ENCODE results near the gene S100A16.
"Not testable (repeated sequence)": the region's sequence is repeated elsewhere in the genome, so short reads cannot be mapped to it uniquely, and the experiment has no call there.

Gene S100A16

GRCh38 chr1:153614189-153614900 is 1.4 kb upstream of the S100A16 start:
- no peak for DNase-seq

- no peak for DNase-seq
These were observed 469 bp upstream of the S100A16 start for GRCh38 chr1:153613406-153613805.

DNA sequence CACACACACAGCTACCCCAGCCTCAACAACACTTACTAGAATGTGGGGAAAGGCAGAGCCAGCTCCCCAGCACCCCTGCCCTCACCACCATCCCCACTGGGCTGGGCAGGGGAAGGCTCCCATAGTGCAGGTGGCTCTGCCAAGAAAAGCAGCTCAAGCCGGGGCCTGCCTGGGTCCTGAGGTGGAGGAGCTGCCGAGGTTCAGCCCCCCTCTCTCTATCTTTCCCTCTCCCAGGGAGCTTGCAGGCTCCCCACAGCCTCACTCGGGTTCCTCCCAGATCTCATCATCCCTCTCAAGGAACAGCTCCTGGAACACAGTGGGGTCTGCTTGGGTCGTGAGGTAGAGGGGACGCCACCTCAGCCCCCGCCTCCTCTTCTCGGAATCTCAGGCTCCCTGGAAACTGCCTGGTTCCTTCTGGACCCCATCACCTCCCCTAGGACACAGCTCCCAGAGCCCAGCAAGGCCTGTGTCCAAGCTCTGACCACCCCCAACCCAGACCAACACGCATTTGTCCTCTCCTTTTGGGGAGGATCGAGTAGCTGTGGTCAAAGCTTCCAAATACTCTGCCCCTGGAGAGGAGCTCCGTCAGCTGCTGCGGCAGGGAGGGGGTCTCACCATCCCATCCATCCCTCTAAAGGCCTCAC is 704 bp downstream of the S100A16 start:
- DNase-seq: no peak

- DNase-seq: no peak
These were observed 1.6 kb downstream of the S100A16 start for GRCh38 chr1:153611356-153611755.

GRCh38 chr1:153610811-153611301 is 2.1 kb downstream of the S100A16 start:
- no peak for DNase-seq

GRCh38 chr1:153610334-153610733 is 2.6 kb downstream of the S100A16 start:
- no peak for DNase-seq

- DNase-seq: no peak
These were observed 3.4 kb downstream of the S100A16 start for GRCh38 chr1:153609585-153609907.

DNA sequence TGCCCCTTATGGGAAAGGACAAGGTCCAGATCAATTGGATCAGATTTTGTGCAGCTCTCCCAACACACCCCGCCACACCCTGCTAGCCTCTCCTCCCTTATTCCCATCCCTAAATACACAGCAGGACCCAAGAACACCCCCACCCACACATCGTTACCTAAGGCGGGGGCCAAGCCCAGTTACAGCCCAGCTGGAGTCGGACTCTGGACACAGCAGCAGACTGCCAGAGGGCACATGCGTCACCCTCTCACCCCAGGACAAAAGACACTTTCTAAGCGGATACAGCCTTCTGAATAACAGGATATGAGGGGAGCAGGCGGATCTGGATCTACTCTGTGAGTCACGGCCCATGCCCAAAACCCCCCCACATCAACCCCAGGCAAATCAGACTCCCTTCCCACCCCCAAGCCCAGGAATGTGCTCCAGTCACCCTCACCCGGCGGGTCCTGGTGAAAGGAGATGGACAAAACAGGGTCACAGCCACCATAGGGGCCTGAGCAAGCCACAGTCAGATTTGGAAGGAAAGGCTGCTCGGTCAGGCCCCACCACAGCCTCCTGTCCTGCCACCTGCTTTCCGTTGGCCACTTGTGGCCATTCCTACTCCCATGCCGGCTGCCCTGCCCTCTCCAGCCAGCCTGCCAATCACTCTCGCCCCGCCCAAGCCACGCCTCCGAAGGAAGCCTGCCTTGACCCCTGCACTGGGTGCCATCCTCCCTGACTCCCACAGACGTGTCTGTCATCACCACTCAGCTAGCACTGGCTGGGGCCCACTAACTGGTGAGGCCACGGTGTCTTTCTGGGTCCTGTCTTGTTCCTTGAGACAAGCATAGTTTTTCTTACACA is 4.0 kb downstream of the S100A16 start:
- no peak for DNase-seq

DNA sequence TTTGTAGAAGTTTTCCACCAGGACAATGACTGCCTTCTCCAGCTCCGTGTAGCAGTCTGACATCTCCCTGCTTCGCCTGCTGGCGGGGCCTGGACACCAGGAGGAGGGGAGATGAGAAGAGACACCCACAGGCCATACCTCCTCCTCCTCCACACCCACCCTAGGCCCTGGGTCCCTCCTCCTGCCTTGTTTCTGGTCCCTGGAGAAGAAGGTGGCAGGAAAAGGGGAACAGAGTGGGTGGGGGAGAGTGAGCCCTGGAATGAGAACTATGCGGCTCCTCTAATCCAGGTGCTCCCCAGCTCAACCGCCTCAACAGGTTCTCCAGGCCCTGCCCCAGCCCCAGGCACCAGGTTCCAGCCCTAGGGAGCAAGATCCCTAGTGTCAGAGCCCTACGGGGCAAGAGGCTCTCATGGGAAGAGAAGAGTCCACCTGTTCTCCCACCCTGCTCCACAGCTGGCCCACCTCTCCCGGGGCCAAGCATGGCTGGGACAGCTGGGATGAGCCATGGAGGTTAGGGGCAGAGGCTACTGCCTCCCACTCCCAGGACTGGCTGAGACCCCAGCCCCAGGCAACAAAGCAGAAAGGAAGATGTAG is 4.8 kb downstream of the S100A16 start:
- no peak for DNase-seq

- DNase-seq: no peak
These were observed 5.6 kb downstream of the S100A16 start for GRCh38 chr1:153607381-153607780.

- DNase-seq: no peak
These were observed 6.7 kb downstream of the S100A16 start for GRCh38 chr1:153606194-153606593.

GRCh38 chr1:153602749-153603148 is 10.2 kb downstream of the S100A16 start:
- DNase-seq: no peak

GRCh38 chr1:153599847-153600246 is 13.1 kb downstream of the S100A16 start:
- no peak for DNase-seq

GRCh38 chr1:153598309-153599172 is 14.4 kb downstream of the S100A16 start:
- DNase-seq: peak; percentile 83

DNA sequence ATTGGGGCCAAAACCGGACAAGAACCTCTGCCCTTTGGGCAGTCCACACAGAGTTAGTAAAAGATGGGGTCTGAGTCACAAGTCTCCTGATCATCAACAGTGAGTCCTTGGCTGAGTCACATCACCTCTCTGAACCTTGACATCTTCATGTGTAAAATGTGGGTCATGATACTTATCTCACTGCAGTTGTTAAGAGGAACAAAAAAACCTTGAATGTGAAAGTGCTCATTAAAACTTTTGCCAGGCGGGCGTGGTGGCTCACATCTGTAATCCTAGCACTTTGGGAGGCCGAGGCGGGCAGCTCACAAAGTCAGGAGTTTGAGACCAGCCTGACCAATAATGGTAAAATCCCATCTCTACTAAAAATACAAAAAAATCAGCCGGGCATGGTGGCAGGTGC is 15.7 kb downstream of the S100A16 start:
- no peak for DNase-seq

DNA sequence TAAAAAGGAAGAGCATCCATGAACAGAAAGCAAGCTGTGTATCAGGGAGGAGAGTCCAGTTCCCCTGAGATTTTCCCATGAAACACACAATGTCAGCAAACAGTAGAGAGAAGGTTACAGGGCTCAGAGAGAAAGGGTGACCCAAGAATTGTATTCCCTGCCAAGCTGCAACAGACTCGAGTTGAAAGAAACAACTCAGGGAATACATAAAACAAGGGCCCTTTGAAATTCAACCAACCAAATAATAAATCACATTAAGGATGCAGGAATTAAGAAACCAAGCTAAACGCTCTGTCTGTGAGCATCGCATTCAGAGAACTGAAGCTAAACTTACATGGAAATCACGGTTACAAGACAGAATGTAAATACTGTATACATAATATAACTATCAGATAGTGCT is 20.2 kb downstream of the S100A16 start:
- no peak for DNase-seq

DNA sequence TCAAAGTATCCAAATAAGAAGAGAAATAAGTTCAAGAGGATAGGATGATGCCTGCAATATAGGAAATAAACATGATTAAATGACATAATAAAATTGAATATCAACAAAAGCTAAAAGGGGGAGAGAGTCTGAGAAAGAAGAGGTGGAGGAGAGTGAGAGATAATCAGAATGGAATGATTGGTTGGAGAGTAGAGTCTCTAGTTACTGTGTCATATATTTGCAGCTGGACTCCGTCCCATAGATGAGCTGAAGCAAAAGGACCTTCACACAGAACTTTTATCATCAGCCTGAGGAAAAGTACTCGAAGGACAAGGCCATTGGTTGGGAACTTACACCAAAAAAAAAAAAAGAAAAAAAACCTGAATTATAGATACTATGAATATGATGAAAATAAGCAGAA is 24.5 kb downstream of the S100A16 start:
- DNase-seq: no peak

DNA sequence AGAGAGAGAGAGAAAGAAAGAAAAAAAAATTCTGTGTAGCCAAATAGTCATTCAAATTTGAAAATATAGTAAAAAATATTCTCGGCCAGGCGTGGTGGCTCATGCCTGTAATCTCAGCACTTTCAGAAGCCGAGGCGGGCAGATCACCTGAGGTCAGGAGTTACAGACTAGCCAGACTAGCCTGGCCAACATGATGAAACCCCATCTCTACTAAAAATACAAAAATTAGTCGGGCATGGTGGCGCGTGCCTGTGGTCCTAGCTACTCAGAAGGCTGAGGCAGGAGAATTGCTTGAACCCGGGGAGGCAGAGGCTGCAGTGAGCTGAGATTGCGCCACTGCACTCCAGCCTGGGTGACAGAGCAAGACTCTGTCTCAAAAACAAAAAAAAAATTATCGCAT is 24.9 kb downstream of the S100A16 start:
- not testable (repeated sequence) for DNase-seq

DNA sequence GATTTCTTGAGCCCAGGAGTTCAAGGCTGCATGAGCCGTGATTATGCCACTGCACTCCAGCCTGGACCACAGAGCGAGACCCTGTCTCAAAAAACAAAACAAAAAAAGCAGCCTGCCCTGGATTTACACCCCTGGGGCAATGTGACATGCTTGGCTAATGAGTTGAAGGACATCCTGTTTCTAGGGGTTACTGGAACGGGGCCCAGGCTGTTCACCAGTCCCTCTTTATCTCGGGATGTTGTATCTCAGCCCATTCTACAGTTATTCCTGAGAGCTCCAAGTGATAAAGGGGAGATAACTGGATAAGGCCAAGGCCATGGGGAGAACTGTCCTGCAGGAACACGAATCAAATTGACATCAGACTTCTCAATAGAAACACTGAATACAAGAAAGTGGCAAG is 25.6 kb downstream of the S100A16 start:
- no peak for DNase-seq

DNA sequence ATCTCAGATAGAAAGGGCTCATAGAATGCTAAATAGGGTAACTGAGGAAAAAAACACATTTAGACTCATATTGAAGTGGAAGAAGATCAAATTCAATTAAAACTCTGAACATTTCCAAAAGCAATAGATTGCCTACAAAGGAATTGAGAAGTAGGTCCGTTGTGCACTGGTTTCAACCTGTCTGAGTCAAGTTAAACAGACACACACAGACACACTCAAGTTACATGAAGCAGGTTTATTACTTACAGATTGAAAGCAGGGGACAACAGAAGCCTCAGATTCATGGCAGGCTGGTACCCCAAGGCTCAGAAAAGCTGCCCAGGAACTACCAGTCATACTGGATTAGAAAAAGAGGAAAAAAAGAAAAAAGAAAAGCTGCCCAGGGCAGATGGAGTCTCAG is 26.6 kb downstream of the S100A16 start:
- no peak for DNase-seq

DNA sequence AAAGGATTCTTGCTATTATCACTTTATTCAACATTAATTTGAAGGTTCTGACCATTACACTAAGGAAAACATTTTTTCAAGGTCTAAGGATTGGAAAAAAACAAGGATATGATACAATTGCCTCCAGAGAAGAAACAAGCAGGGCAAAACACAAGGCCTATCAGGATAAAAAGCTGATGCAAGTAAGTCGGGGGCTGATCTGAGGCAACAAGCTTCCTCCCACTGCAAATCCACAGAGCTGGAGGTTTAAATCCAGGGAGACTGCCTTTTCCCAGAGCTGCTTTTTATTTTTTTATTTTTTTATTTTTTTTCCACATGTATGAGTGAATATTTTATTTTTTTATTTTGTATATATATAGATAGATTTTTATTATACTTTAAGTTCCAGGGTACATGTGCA is 27.9 kb downstream of the S100A16 start:
- no peak for DNase-seq

- DNase-seq: no peak
These were observed 29.0 kb downstream of the S100A16 start for GRCh38 chr1:153583976-153584375.
